ENCODE results near the gene PRKCZ.

The PRKCZ gene

DNA sequence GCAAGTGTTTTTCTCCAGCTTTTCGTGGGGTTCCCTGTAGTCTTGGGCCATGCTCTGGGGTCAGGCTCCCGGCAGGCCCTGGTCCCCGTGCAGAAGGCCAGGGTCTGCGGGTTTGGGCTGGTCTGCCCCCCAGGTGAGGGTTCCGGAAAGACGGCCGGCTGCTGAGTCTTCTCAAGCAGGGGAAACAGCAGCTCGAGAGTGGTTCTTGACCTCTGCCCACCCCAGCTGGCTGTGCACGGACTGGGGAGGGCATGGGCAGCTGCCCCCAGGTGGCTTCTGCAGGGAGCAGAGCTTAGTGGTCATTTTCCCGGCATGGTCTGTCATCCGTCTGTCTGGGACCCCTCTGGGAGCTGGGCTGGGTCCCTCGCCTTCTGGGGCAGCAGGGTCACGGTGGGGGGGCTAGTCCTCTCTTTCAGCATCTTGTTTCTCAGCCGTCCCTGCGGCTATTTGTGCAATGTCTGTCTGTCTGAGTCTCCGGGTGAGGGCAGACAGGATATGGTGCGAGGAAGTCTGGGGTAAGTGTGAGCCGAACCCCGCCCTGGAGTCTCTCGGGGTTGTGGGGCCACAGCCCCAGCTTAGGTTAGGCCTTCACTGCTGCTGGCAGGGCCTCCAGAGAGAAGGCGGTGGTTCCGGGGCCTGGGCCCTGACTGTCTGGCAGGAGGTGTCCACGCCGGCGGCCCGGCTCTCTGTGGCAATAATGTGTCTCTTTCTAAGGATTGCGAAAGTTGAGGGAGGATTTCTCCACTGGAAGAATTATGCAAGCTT, 184.0 kb downstream of the PRKCZ start:
- no peak for DNase-seq

DNA sequence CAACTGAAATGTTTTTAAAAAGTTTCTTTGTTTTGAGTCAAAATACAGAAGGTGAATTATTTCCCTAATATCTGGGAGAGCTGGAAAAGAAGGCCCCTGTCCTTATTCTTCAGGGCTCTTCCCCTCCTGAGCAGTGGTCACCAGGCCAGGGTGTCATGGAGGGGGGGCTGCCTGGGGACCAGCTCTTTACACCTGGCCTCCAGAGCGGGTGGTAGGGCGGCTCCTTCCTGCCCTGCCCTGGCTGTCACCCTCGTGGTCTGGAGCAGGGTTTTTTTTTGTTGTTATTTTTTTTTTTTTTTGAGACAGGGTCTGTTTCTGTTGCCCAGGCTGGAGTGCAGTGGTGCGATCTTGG, 184.5 kb downstream of the PRKCZ start:
- no peak for DNase-seq

Data from islet precursor cell (in vitro differentiated cells).